GM12874 (cell line): ENCODE data around the gene TUG1.

Source experiments
- TF ChIP-seq, protein P1 (sequence below): IDR thresholded peaks from 2 replicates; pipeline ENCODE4 v1.5.1; 2011; ENCODE audit warnings: low read depth, mild to moderate bottlenecking, control low read depth, low read length, moderate library complexity; ENCODE audit not compliant: insufficient read depth

TUG1 gene

DNA sequence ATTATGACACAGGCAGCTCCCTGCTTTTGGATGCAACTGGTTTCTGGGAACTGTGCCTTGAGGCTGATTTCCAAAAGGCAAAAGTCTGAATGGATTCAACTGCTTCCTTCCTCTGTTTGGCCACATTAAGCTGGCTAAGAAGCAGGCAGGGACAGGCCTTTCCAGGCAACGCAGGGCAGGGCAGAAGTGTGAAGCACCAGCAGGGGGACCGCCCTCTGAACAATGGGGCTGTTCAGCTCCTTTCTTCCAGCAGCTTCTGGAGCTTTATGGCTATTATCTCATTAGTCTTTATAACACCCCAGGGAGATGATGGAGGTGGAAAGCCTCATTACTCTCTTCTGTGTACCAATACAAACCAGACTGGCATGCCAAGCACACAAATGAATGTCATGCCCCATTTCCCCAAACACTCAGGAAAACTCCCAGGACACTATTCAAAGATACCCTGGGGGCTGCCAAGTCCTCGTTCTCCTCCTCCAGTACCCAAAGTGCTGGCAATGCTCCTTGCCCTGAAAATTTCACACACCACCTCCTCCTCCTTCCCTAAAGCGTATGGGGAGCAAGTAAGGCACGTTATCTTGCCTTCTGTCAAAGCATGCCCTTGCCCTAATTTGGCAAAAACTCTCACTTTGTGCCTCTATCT, 21.8 kb upstream of the TUG1 start:
- TF ChIP-seq, protein P1, sequence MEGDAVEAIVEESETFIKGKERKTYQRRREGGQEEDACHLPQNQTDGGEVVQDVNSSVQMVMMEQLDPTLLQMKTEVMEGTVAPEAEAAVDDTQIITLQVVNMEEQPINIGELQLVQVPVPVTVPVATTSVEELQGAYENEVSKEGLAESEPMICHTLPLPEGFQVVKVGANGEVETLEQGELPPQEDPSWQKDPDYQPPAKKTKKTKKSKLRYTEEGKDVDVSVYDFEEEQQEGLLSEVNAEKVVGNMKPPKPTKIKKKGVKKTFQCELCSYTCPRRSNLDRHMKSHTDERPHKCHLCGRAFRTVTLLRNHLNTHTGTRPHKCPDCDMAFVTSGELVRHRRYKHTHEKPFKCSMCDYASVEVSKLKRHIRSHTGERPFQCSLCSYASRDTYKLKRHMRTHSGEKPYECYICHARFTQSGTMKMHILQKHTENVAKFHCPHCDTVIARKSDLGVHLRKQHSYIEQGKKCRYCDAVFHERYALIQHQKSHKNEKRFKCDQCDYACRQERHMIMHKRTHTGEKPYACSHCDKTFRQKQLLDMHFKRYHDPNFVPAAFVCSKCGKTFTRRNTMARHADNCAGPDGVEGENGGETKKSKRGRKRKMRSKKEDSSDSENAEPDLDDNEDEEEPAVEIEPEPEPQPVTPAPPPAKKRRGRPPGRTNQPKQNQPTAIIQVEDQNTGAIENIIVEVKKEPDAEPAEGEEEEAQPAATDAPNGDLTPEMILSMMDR = no peak

DNA sequence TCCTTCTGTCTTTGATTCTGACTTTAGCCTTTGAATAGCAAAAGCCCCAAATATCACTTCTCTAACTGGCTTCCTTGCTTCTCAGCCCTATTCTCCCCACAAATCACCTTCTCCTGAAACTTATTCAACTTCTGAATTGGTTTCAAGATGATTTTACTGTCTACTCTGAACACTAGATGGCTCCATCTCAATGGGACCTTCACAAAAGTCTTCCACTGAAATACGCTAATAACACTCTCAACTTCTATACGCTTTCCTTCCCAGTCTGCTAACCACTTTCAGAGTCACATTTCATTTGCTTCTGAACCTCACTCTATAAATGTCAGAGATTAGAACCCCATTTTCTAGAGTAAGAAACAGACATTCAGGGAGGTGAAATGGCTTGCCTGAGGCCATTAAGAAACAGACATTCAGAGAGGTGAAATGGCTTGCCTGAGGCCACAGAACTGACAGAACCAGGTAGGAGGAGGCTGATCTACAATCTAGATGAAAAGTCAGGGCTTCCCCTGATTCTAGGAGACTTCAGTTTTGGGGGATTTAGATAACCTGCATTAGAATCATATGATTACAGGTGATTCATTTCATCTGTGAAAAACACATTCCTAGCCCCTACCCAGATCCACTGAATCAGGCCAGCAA, 21.1 kb upstream of the TUG1 start:
- TF ChIP-seq, protein P1 = peak; percentile 21; the same call in 1 of the 2 replicates

DNA sequence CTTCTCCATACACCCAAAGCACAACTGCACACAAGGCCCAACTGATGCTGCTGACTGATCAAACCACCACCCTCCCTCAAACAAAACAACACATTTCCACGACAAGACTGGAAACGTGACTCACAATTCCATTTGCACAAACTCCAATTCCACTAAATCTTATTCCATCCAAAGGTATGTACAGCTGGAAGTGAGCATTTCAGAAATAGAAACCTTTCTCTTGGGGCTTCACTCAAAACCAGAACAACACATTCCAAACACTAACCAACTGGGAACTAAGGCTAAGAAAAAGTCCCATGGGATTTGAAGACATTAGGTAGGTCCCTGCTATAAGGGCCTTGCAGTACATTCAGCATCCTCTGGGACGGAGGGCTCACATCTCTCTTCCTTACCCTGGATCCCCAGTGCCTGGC, 20.1 kb upstream of the TUG1 start:
- TF ChIP-seq, protein P1 = no peak

DNA sequence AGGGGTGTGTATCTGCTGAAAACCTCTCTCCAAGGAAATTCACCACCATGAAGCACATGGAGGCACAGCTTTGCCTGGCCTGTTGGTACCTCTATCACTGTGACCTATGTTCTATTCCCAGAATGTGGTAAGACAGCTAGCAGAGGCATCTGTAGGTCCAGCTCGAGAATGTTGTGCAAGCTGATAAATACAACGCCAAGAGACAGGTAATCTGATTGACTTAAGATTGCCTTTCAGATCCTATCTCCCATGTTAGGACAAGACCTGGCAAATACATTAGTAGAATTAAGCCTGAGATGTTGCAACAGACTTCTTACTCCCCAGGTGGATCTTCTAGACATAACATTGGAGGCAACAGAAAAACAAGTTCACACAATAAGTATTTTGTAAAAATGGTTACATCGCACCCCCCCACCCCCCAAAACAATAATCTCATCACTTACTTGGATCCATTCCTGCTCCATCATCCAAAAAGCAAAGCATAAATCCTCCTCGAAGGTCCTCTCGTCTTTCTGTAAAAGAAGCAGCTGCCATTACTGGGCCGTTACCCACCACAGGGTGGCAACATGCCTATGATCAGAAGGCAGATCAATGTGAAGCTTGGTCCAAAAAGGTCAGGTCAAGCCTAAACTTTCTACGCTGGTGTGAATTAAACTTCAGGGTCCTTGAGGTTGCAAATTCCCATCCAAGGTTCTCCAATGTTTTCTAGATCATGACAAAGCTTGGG, 19.0 kb upstream of the TUG1 start:
- TF ChIP-seq, protein P1 = no peak

DNA sequence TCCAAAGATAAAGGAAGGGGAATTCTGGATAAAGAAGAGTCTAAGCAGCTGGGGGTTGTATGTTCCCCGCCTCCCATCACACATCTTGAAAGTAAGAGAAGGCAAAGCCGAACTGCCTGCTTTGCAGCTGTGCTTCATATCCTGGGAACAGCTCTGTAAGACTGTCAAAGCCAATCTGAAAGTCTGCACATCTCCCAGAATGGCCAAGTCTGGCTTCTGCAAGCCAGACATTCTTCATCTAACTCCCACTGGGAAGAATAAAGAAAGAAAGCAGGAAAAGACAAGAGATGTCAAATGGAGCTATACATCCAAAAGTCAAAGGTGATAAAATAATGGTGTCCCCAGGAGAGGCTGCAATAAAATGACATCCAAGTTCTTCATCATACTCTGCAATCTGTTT, 15.9 kb upstream of the TUG1 start:
- TF ChIP-seq, protein P1 = no peak

DNA sequence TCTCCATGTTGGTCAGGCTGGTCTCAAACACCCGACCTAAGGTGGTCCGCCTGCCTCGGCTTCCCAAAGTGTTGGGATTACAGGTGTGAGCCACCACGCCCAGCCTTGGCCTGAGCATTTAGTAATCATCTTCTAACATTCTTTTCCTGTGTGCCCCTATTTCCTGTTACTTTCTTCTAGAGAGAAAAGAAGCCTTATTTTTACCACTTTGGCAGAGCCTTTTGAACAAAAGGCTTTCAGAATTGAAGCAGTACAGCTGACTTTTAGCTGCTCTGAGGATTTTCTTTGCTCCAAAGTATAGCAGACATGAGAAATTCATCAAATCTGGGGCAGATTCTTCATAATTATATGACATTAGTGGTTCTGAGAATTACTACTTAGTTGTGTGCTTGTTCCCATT, 13.9 kb upstream of the TUG1 start:
- TF ChIP-seq, protein P1 = no peak

DNA sequence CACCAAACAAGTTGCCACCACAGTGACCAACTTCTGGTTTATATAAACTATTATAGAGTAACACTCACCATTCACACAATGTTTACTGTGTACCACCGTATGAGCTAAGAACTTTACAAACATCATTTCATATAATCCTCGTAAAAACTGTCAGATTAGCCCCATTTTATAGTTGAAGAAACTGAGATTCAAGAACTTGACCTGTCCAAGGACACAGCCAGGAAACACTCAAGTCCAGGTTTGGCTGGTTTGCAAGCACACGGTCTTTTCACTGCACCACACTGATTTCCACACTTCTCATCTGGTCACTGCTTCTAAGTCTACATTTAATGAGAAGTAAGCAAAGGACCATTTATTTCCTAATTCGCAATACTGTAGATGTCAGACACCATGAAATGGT, 4.2 kb upstream of the TUG1 start:
- TF ChIP-seq, protein P1 = no peak
